SK-N-SH (cell line): ENCODE measurements around the gene SLC18A2. TPM values are rescaled to one million over a fixed set of nuclear protein-coding genes. Genes with fewer than 3 reads are reported as not detected.

Experiments used
- CTCF ChIA-PET: fragments of 300-600, 350-600 bp; formaldehyde crosslinking; extraction: SDS; loops from one replicate; lab custom pipeline; 2021; lab: Yijun Ruan, JAX
- POLR2A ChIA-PET: fragments of 350-600 bp; sonication (Branson Sonifier 250); formaldehyde crosslinking; extraction: SDS; loops from one replicate; lab custom pipeline; 2020; ENCODE audit warnings: antibody characterized with exemption, inconsistent platforms; lab: Yijun Ruan, JAX
- DNase-seq: peaks from one replicate; pipeline ENCODE4 v3.0.0; 2012
- H2AFZ ChIP-seq: fragments of 200-600 bp; sonication (generic); 2 replicates; pipeline ENCODE4 v1.8.1; 2016; ENCODE audit warnings: antibody characterized with exemption, mild to moderate bottlenecking, low read depth
- H3F3A ChIP-seq: fragments of 200-600 bp; sonication (generic); replicated peaks from 2 replicates; pipeline ENCODE3; 2016; ENCODE audit warnings: antibody characterized with exemption, mild to moderate bottlenecking; ENCODE audit not compliant: insufficient read depth
- H3K27ac ChIP-seq, 2 experiments: fragments of 200-500 bp in 1 of 2; fragments of 200-600 bp in 1 of 2; sonication (Bioruptor generic) in 1 of 2; sonication (generic), shearing (Covaris generic) in 1 of 2; 2 replicates each; pipeline versions ENCODE4 v1.5.1 to v1.6.1; 2014 to 2016; ENCODE audit warnings: low read depth in 2 of 2, inconsistent platforms in 1 of 2, low read length in 1 of 2, mild to moderate bottlenecking in 1 of 2, mixed read lengths in 1 of 2
- H3K27me3 ChIP-seq: fragments of 200-600 bp; sonication (generic), shearing (Covaris generic); 2 replicates; pipeline ENCODE4 v1.6.1; 2016; ENCODE audit warnings: mixed run types; ENCODE audit not compliant: insufficient read depth
- H3K36me3 ChIP-seq, 2 experiments: fragments of 200-500 bp in 1 of 2; fragments of 200-600 bp in 1 of 2; sonication (Bioruptor generic) in 1 of 2; sonication (generic) in 1 of 2; replicated peaks in 1 of 2; 2 replicates each; pipeline versions ENCODE3 to v1.5.1; 2014 to 2016; ENCODE audit warnings: low read length in 1 of 2, mild to moderate bottlenecking in 1 of 2; ENCODE audit not compliant: insufficient read depth in 2 of 2, control insufficient read depth in 1 of 2
- H3K4me1 ChIP-seq, 2 experiments: fragments of 200-500 bp in 1 of 2; fragments of 200-600 bp in 1 of 2; sonication (Bioruptor generic) in 1 of 2; sonication (generic), shearing (Covaris generic) in 1 of 2; 2 replicates each; pipeline versions ENCODE4 v1.5.1 to v1.6.1; 2014 to 2016; ENCODE audit warnings: low read depth in 1 of 2, low read length in 1 of 2, mixed run types in 1 of 2; ENCODE audit not compliant: insufficient read depth in 2 of 2, control insufficient read depth in 1 of 2
- H3K4me2 ChIP-seq: fragments of 200-600 bp; sonication (generic), shearing (Covaris generic); 2 replicates; pipeline ENCODE4 v1.6.1; 2017; ENCODE audit warnings: mixed run types
- H3K4me3 ChIP-seq, 2 experiments: fragments of 200-500 bp in 1 of 2; fragments of 200-600 bp in 1 of 2; sonication (Bioruptor generic) in 1 of 2; sonication (generic), shearing (Covaris generic) in 1 of 2; 2 replicates each; pipeline versions ENCODE4 v1.5.1 to v1.8.1; 2014 to 2016; ENCODE audit warnings: low read depth in 2 of 2, inconsistent platforms in 1 of 2, low read length in 1 of 2, mild to moderate bottlenecking in 1 of 2, mixed read lengths in 1 of 2, moderate library complexity in 1 of 2
- H3K79me2 ChIP-seq: fragments of 200-600 bp; sonication (generic); 2 replicates; pipeline ENCODE4 v1.8.1; 2017; ENCODE audit warnings: mild to moderate bottlenecking; ENCODE audit not compliant: insufficient read depth
- H3K9ac ChIP-seq: fragments of 200-600 bp; sonication (generic); 2 replicates; pipeline ENCODE4 v1.6.1; 2017; ENCODE audit warnings: mixed run types
- H3K9me2 ChIP-seq: fragments of 200-600 bp; sonication (generic); 2 replicates; pipeline ENCODE4 v1.6.1; 2017; ENCODE audit warnings: mixed run types
- H3K9me3 ChIP-seq: fragments of 200-600 bp; sonication (generic); 2 replicates; pipeline ENCODE4 v1.6.1; 2017; ENCODE audit warnings: mixed run types, mild to moderate bottlenecking, moderate library complexity
- H4K20me1 ChIP-seq: fragments of 200-600 bp; sonication (generic); 2 replicates; pipeline ENCODE4 v1.6.1; 2017; ENCODE audit warnings: mild to moderate bottlenecking, mixed run types; ENCODE audit not compliant: insufficient read depth
- ELF1 ChIP-seq: IDR thresholded peaks from 2 replicates; pipeline ENCODE4 v1.4.0; 2012
- EP300 ChIP-seq, 2 experiments: IDR thresholded peaks; 2 replicates each; pipeline versions ENCODE4 v1.4.0 to v1.6.1; 2012; ENCODE audit warnings: borderline replicate concordance in 1 of 2, low read depth in 1 of 2, low read length in 1 of 2
- FOXJ3 ChIP-seq: sonication (generic); formaldehyde crosslinking; IDR thresholded peaks from 2 replicates; pipeline ENCODE4 v1.5.1; 2020; ENCODE audit warnings: mild to moderate bottlenecking, missing genetic modification reagents
- GABPA ChIP-seq: IDR thresholded peaks from 2 replicates; pipeline ENCODE4 v1.4.0; 2012; ENCODE audit warnings: low read depth, mild to moderate bottlenecking
- GATA2 ChIP-seq: sonication (generic); formaldehyde crosslinking; IDR thresholded peaks from 2 replicates; pipeline ENCODE4 v1.5.0; 2020; ENCODE audit warnings: mild to moderate bottlenecking, missing genetic modification reagents
- MEF2A ChIP-seq: IDR thresholded peaks from 2 replicates; pipeline ENCODE4 v1.4.0; 2012; ENCODE audit warnings: low read depth, borderline replicate concordance
- NFIC ChIP-seq: IDR thresholded peaks from 2 replicates; pipeline ENCODE4 v1.4.0; 2012; ENCODE audit warnings: borderline replicate concordance
- NRF1 ChIP-seq: IDR thresholded peaks from 2 replicates; pipeline ENCODE4 v1.6.1; 2012; ENCODE audit warnings: low read depth, mild to moderate bottlenecking, low read length
- RCOR1 ChIP-seq: fragments of 150-350 bp; IDR thresholded peaks from 2 replicates; pipeline ENCODE4 v1.6.1; 2017; ENCODE audit warnings: antibody characterized with exemption, low read length
- RFX5 ChIP-seq: IDR thresholded peaks from 2 replicates; pipeline ENCODE4 v1.6.1; 2012; ENCODE audit warnings: mild to moderate bottlenecking, improper control_type of control experiment, low read length
- RXRA ChIP-seq: IDR thresholded peaks from 2 replicates; pipeline ENCODE4 v1.4.0; 2012; ENCODE audit warnings: low read depth, mild to moderate bottlenecking, borderline replicate concordance
- TAF1 ChIP-seq: IDR thresholded peaks from 2 replicates; pipeline ENCODE4 v1.6.1; 2012; ENCODE audit warnings: low read depth, mild to moderate bottlenecking, low read length, moderate library complexity, borderline replicate concordance
- TCF12 ChIP-seq: IDR thresholded peaks from 2 replicates; pipeline ENCODE4 v1.4.0; 2012
- YY1 ChIP-seq: IDR thresholded peaks from 2 replicates; pipeline ENCODE4 v1.4.0; 2012; ENCODE audit warnings: low read depth, mild to moderate bottlenecking
- WGBS: methylation state at CpG from one replicate; pipeline ENCODE4 v1.1.6; 2017; ENCODE audit warnings: low lambda C conversion rate; 5-methylcytosine and 5-hydroxymethylcytosine counted together
- polyA plus RNA-seq, 3 experiments: library from polyadenylated mRNA; depleted of rRNA; stranded (reverse); fragments of >200 nt; gene quantifications; 2 replicates each; pipeline ENCODE4 v1.2.3, GENCODE V29; 2012
- TF ChIP-seq, protein P1 (sequence below): IDR thresholded peaks from 2 replicates; pipeline ENCODE4; 2012
- TF ChIP-seq, protein P2 (sequence below): fragments of 150-350 bp; IDR thresholded peaks from 2 replicates; pipeline ENCODE4 v1.6.1; 2017; ENCODE audit warnings: antibody characterized with exemption, low read length, low read depth, borderline replicate concordance
- TF ChIP-seq, protein P3 (sequence below): IDR thresholded peaks from 2 replicates; pipeline ENCODE4 v1.4.0; 2012; ENCODE audit warnings: low read depth

Gene SLC18A2
- polyA plus RNA-seq, 1 of the 3 experiments (the other 2 are of a cell fraction) = not detected

DNA sequence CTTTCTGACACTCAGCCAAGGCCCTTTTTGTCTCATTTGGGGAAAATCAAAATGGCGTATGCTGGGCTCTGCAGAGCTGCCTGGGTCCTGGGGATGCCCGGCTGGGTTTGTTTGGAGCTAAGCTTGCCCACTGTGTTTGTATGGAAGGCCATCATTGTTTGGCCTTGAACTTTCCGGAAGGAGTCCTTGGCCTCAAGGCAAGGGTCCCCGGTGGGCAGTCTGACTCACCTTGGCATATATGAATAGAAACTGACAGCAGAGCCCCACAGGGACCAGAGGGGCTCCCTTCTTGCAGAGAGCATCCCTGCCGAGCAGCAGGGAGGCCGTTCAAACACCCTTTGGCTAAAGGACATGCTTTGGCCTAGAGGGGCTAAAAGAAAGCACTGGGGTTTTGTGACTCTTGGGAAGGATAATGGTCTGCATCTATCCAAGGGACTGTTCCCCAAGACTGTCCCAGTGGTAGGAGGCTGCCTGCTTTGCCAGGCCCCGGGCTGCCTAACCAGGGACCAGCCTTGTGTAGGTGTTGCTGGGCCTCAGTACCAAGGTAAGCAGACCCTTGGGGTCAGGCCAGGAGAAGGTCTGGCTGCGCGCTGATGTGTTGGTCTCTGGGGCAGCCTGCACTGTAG lies 15.0 kb downstream of the SLC18A2 start:
- 60% methylated on average over 4 of the region's 9 CpGs for WGBS
- ChIA-PET CTCF (no interaction called here), POLR2A (no interaction called here)
- H3K9me3 ChIP-seq = no peaks in the 10 kb centered on the region
- H3K9me2 ChIP-seq = no peaks in the 10 kb centered on the region
- no peaks in the 10 kb centered on the region for H3F3A ChIP-seq
- H3K4me1 ChIP-seq = peaks cover 0 to 4% of the 10 kb centered on the region in 2 experiments; a peak in 1 of 4 replicates
- no peak overlapping the region for H3K4me2 ChIP-seq
- no peak for DNase-seq
- no peak overlapping the region for H3K9ac ChIP-seq
- H3K36me3 ChIP-seq = no peaks in the 10 kb centered on the region
- H3K4me3 ChIP-seq = no peak overlapping the region
- H4K20me1 ChIP-seq = no peaks in the 10 kb centered on the region
- H2AFZ ChIP-seq = no peak overlapping the region
- TF ChIP-seq NRF1 (no peak), YY1 (no peak), GABPA (no peak), FOXJ3 (CRISPR knock-in tag) (no peak), MEF2A (no peak), TCF12 (no peak), RFX5 (no peak), GATA2 (CRISPR knock-in tag) (no peak), RCOR1 (no peak), NFIC (no peak), TAF1 (no peak), ELF1 (no peak), RXRA (no peak)
- TF ChIP-seq, protein P1, sequence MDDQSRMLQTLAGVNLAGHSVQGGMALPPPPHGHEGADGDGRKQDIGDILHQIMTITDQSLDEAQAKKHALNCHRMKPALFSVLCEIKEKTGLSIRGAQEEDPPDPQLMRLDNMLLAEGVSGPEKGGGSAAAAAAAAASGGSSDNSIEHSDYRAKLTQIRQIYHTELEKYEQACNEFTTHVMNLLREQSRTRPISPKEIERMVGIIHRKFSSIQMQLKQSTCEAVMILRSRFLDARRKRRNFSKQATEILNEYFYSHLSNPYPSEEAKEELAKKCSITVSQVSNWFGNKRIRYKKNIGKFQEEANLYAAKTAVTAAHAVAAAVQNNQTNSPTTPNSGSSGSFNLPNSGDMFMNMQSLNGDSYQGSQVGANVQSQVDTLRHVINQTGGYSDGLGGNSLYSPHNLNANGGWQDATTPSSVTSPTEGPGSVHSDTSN = no peak
- TF ChIP-seq, protein P2, sequence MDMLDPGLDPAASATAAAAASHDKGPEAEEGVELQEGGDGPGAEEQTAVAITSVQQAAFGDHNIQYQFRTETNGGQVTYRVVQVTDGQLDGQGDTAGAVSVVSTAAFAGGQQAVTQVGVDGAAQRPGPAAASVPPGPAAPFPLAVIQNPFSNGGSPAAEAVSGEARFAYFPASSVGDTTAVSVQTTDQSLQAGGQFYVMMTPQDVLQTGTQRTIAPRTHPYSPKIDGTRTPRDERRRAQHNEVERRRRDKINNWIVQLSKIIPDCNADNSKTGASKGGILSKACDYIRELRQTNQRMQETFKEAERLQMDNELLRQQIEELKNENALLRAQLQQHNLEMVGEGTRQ = no peak
- TF ChIP-seq, protein P3, sequence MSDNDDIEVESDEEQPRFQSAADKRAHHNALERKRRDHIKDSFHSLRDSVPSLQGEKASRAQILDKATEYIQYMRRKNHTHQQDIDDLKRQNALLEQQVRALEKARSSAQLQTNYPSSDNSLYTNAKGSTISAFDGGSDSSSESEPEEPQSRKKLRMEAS = no peak
- H3K27me3 ChIP-seq = no peaks in the 10 kb centered on the region; the same call in 1 of the 2 replicates
- no peaks in the 10 kb centered on the region for H3K79me2 ChIP-seq
- no peak overlapping the region for H3K27ac ChIP-seq

DNA sequence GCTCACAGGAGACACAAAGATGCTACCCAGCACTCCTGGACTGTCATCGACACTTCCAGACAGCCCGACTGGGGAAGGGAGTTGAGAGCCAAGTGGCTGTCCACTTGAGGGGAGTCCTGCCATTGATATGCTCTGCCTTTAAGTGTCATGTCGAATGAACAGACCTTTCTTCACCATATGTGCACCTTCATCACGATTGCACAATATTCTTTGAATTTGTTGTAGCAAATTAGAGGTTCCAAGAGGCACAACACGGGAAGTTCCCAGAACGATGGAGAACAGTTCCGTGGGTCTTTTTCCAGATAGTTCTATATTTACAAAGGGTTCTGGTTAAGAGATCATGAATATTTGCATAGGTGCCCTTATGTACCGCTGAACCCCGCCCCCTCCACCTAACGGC lies 16.0 kb downstream of the SLC18A2 start:
- H3K9me2 ChIP-seq = no peaks in the 10 kb centered on the region
- POLR2A ChIA-PET = no interaction called here
- H3K27me3 ChIP-seq = no peaks in the 10 kb centered on the region; the same call in 1 of the 2 replicates
- no peaks in the 10 kb centered on the region for H3K36me3 ChIP-seq
- TF ChIP-seq NRF1 = no peak
- no peak for TF ChIP-seq RXRA
- TF ChIP-seq EP300 (IDR thresholded peaks at IDR 0.05; ENCODE audit: borderline replicate concordance in 1 of 2, low read depth in 1 of 2, low read length in 1 of 2) = no peak
- TF ChIP-seq, all 33 proteins: peak for 0
- Histone ChIP-seq H4K20me1 (no peaks in the 10 kb centered on the region), H2AFZ (no peak overlapping the region), H3K4me2 (no peak overlapping the region), H3K79me2 (no peaks in the 10 kb centered on the region), H3K4me3 (no peak overlapping the region), H3K27ac (no peak overlapping the region), H3K9me3 (no peaks in the 10 kb centered on the region), H3F3A (no peaks in the 10 kb centered on the region), H3K4me1 (peaks cover 0 to 4% of the 10 kb centered on the region in 2 experiments; a peak in 1 of 4 replicates), H3K9ac (no peak overlapping the region)
- DNase-seq = no peak
- CTCF ChIA-PET = interaction anchor here (1.7 to 2.3 kb wide), 2 partner anchors 40 to 63 kb away, joined by 6 to 9 read pairs; no protein-coding TSS in a partner anchor
- 65% methylated on average over 9 of the region's 10 CpGs for WGBS
